Measurements from ENCODE around the gene SPEF2. TPM values are rescaled to one million over a fixed set of nuclear protein-coding genes. Genes with fewer than 3 reads are reported as not detected.

The SPEF2 gene
- total and polyA plus RNA-seq, 2 experiments from 2014 or later = 0.17 to 0.21 TPM

DNA sequence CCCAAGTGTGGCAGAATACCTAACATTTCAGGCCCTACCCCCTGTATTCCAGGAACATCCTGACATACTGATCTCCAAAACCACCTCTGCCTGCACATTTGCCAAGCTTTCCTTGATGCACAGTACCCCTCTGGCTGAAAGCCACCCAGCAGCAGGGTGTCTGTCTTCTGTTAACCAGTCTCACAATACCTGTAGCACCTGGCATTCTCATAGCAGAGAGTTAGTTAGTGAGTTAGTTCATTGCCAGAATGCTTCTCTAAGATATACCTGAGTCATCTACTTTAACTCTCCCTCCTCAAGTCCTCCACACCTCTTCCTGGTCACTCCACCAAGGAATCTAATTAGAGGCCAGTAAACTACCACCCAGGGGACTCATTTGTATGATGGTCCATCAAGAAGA, 192.9 kb downstream of the SPEF2 start (continued):
- TF ChIP-seq, protein P1, sequence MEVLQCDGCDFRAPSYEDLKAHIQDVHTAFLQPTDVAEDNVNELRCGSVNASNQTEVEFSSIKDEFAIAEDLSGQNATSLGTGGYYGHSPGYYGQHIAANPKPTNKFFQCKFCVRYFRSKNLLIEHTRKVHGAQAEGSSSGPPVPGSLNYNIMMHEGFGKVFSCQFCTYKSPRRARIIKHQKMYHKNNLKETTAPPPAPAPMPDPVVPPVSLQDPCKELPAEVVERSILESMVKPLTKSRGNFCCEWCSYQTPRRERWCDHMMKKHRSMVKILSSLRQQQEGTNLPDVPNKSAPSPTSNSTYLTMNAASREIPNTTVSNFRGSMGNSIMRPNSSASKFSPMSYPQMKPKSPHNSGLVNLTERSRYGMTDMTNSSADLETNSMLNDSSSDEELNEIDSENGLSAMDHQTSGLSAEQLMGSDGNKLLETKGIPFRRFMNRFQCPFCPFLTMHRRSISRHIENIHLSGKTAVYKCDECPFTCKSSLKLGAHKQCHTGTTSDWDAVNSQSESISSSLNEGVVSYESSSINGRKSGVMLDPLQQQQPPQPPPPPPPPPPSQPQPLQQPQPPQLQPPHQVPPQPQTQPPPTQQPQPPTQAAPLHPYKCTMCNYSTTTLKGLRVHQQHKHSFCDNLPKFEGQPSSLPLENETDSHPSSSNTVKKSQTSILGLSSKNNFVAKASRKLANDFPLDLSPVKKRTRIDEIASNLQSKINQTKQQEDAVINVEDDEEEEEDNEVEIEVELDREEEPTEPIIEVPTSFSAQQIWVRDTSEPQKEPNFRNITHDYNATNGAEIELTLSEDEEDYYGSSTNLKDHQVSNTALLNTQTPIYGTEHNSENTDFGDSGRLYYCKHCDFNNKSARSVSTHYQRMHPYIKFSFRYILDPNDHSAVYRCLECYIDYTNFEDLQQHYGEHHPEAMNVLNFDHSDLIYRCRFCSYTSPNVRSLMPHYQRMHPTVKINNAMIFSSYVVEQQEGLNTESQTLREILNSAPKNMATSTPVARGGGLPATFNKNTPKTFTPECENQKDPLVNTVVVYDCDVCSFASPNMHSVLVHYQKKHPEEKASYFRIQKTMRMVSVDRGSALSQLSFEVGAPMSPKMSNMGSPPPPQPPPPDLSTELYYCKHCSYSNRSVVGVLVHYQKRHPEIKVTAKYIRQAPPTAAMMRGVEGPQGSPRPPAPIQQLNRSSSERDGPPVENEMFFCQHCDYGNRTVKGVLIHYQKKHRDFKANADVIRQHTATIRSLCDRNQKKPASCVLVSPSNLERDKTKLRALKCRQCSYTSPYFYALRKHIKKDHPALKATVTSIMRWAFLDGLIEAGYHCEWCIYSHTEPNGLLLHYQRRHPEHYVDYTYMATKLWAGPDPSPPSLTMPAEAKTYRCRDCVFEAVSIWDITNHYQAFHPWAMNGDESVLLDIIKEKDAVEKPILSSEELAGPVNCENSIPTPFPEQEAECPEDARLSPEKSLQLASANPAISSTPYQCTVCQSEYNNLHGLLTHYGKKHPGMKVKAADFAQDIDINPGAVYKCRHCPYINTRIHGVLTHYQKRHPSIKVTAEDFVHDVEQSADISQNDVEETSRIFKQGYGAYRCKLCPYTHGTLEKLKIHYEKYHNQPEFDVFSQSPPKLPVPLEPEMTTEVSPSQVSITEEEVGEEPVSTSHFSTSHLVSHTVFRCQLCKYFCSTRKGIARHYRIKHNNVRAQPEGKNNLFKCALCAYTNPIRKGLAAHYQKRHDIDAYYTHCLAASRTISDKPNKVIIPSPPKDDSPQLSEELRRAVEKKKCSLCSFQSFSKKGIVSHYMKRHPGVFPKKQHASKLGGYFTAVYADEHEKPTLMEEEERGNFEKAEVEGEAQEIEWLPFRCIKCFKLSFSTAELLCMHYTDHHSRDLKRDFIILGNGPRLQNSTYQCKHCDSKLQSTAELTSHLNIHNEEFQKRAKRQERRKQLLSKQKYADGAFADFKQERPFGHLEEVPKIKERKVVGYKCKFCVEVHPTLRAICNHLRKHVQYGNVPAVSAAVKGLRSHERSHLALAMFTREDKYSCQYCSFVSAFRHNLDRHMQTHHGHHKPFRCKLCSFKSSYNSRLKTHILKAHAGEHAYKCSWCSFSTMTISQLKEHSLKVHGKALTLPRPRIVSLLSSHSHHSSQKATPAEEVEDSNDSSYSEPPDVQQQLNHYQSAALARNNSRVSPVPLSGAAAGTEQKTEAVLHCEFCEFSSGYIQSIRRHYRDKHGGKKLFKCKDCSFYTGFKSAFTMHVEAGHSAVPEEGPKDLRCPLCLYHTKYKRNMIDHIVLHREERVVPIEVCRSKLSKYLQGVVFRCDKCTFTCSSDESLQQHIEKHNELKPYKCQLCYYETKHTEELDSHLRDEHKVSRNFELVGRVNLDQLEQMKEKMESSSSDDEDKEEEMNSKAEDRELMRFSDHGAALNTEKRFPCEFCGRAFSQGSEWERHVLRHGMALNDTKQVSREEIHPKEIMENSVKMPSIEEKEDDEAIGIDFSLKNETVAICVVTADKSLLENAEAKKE (CRISPR knock-in tag; IDR thresholded peaks at IDR 0.05) = no peak
- TF ChIP-seq ZNF114 (CRISPR knock-in tag; IDR thresholded peaks at IDR 0.05) = no peak

DNA sequence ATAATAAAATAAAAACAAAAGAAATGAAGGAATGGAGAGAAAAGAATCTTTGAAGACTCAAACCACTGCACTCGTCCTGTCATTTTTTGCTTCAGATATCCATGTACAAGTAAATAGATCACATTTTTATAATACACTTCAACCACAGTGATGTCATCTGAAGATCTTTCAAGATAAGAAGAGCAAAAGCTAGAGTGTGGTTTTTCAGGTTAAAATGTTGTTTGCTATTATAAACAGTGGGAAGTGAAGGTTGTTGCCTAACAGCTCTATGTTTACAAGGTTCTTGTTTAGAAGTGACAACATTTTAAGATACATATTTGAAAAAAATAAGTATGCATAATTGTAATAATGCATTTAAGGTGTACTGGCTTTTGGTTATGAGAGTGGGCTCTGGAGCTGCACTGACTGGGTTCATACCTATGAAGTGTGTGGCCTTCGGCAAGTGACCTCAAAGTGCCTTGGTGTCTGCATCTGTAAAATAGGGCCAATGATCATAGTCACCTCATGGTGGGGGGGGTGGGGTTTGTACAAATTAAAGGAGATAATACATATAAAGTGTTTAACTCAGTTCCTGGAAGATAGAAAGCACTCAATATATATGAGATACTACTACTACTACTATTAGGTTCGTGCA, 193.6 kb downstream of the SPEF2 start:
- no peaks in the 10 kb centered on the region for H3K4me1 ChIP-seq (ENCODE audit: insufficient read depth)
- H2AFZ ChIP-seq = no peak overlapping the region
- no peaks in the 10 kb centered on the region for H3K36me3 ChIP-seq (ENCODE audit: insufficient read depth)
- no peak for ATAC-seq
- Mint-ChIP-seq H3K4me1 (no peaks in the 10 kb centered on the region), H3K36me3 (ENCODE audit: low read depth) (no peaks in the 10 kb centered on the region), H3K4me3 (no peak overlapping the region), H3K27me3 (ENCODE audit: insufficient read depth, low read depth, poor library complexity) (peaks cover 2% of the 10 kb centered on the region), H3K9me3 (no peaks in the 10 kb centered on the region), H3K27ac (no peak overlapping the region)
- no peak for DNase-seq (ENCODE audit: low spot score)
- H3K9me2 ChIP-seq (ENCODE audit: insufficient read depth) = no peaks in the 10 kb centered on the region
- H3K27me3 ChIP-seq (ENCODE audit: insufficient read depth) = no peaks in the 10 kb centered on the region
- H4K20me1 ChIP-seq (replicated peaks; ENCODE audit: insufficient read depth) = no peaks in the 10 kb centered on the region
- H3K79me2 ChIP-seq (replicated peaks; ENCODE audit: insufficient read depth) = no peaks in the 10 kb centered on the region
- H3K4me2 ChIP-seq = no peak overlapping the region
- no peak overlapping the region for H3K4me3 ChIP-seq
- H3K27ac ChIP-seq (ENCODE audit: low read depth) = no peak overlapping the region
- no peaks in the 10 kb centered on the region for H3F3A ChIP-seq (replicated peaks; ENCODE audit: low read depth)
- TF ChIP-seq, protein P2, sequence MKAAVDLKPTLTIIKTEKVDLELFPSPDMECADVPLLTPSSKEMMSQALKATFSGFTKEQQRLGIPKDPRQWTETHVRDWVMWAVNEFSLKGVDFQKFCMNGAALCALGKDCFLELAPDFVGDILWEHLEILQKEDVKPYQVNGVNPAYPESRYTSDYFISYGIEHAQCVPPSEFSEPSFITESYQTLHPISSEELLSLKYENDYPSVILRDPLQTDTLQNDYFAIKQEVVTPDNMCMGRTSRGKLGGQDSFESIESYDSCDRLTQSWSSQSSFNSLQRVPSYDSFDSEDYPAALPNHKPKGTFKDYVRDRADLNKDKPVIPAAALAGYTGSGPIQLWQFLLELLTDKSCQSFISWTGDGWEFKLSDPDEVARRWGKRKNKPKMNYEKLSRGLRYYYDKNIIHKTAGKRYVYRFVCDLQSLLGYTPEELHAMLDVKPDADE (IDR thresholded peaks at IDR 0.05) = no peak
- TF ChIP-seq, protein P3, sequence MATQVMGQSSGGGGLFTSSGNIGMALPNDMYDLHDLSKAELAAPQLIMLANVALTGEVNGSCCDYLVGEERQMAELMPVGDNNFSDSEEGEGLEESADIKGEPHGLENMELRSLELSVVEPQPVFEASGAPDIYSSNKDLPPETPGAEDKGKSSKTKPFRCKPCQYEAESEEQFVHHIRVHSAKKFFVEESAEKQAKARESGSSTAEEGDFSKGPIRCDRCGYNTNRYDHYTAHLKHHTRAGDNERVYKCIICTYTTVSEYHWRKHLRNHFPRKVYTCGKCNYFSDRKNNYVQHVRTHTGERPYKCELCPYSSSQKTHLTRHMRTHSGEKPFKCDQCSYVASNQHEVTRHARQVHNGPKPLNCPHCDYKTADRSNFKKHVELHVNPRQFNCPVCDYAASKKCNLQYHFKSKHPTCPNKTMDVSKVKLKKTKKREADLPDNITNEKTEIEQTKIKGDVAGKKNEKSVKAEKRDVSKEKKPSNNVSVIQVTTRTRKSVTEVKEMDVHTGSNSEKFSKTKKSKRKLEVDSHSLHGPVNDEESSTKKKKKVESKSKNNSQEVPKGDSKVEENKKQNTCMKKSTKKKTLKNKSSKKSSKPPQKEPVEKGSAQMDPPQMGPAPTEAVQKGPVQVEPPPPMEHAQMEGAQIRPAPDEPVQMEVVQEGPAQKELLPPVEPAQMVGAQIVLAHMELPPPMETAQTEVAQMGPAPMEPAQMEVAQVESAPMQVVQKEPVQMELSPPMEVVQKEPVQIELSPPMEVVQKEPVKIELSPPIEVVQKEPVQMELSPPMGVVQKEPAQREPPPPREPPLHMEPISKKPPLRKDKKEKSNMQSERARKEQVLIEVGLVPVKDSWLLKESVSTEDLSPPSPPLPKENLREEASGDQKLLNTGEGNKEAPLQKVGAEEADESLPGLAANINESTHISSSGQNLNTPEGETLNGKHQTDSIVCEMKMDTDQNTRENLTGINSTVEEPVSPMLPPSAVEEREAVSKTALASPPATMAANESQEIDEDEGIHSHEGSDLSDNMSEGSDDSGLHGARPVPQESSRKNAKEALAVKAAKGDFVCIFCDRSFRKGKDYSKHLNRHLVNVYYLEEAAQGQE (IDR thresholded peaks at IDR 0.05; ENCODE audit: unreplicated experiment) = no peak
- no peak for TF ChIP-seq NANOG (IDR thresholded peaks at IDR 0.05; ENCODE audit: borderline replicate concordance)
- no peak for TF ChIP-seq CREB1 (CRISPR knock-in tag; IDR thresholded peaks at IDR 0.05; ENCODE audit: low read depth)
- no peak for TF ChIP-seq ZNF331 (CRISPR knock-in tag; IDR thresholded peaks at IDR 0.05; ENCODE audit: low read depth)
- TF ChIP-seq POLR2AphosphoS5 (IDR thresholded peaks at IDR 0.05; ENCODE audit: low read depth) = no peak
- no peak for TF ChIP-seq ZNF114 (CRISPR knock-in tag; IDR thresholded peaks at IDR 0.05)
- no peak for TF ChIP-seq STAT1 (IDR thresholded peaks at IDR 0.05; ENCODE audit: unreplicated experiment)
- TF ChIP-seq, protein P4, sequence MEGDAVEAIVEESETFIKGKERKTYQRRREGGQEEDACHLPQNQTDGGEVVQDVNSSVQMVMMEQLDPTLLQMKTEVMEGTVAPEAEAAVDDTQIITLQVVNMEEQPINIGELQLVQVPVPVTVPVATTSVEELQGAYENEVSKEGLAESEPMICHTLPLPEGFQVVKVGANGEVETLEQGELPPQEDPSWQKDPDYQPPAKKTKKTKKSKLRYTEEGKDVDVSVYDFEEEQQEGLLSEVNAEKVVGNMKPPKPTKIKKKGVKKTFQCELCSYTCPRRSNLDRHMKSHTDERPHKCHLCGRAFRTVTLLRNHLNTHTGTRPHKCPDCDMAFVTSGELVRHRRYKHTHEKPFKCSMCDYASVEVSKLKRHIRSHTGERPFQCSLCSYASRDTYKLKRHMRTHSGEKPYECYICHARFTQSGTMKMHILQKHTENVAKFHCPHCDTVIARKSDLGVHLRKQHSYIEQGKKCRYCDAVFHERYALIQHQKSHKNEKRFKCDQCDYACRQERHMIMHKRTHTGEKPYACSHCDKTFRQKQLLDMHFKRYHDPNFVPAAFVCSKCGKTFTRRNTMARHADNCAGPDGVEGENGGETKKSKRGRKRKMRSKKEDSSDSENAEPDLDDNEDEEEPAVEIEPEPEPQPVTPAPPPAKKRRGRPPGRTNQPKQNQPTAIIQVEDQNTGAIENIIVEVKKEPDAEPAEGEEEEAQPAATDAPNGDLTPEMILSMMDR (conservative IDR thresholded peaks at IDR 0.05; ENCODE audit: low read depth in 2 of 2) = no peak
- no peak for TF ChIP-seq EZH2 (IDR thresholded peaks at IDR 0.05; ENCODE audit: low read depth, unreplicated experiment)
- no peak for TF ChIP-seq EZH2phosphoT487 (IDR thresholded peaks at IDR 0.05; ENCODE audit: unreplicated experiment)
